Karpas-422 (cell line): Measurements from ENCODE around the gene NRXN3. TPM values are rescaled to one million over a fixed set of nuclear protein-coding genes. Genes with fewer than 3 reads are reported as not detected.

Source experiments
- DNase-seq: peaks from one replicate; pipeline ENCODE4 v3.0.0-alpha.2; 2015
- H2AFZ ChIP-seq: fragments of 200-600 bp; sonication (generic); 2 replicates; pipeline ENCODE4 v1.6.1; 2014; ENCODE audit warnings: antibody characterized with exemption, low read length, mixed read lengths
- H3K27ac ChIP-seq: fragments of 200-600 bp; sonication (generic); 2 replicates; pipeline ENCODE4 v1.5.1; 2014; ENCODE audit warnings: mild to moderate bottlenecking, low read length, moderate library complexity
- H3K27me3 ChIP-seq: fragments of 200-600 bp; sonication (generic); 2 replicates; pipeline ENCODE4 v1.6.1; 2014; ENCODE audit warnings: low read length, mixed read lengths
- H3K36me3 ChIP-seq: fragments of 200-600 bp; sonication (generic); 2 replicates; pipeline ENCODE4 v1.6.1; 2014; ENCODE audit warnings: low read length, mixed read lengths; ENCODE audit not compliant: insufficient read depth
- H3K4me1 ChIP-seq: fragments of 200-600 bp; sonication (generic); 2 replicates; pipeline ENCODE4 v1.6.1; 2014; ENCODE audit warnings: mild to moderate bottlenecking, low read length, mixed read lengths
- H3K4me2 ChIP-seq: fragments of 200-600 bp; sonication (generic); 2 replicates; pipeline ENCODE4 v1.6.1; 2014; ENCODE audit warnings: low read length, low read depth, mild to moderate bottlenecking; ENCODE audit not compliant: poor library complexity, severe bottlenecking
- H3K4me3 ChIP-seq: fragments of 200-600 bp; sonication (generic); 2 replicates; pipeline ENCODE4 v1.5.1; 2014; ENCODE audit warnings: mild to moderate bottlenecking, antibody characterized with exemption, low read length, mixed read lengths
- H3K79me2 ChIP-seq: fragments of 200-600 bp; sonication (generic); 2 replicates; pipeline ENCODE4 v1.6.1; 2014; ENCODE audit warnings: mild to moderate bottlenecking, low read length, mixed read lengths
- H3K9ac ChIP-seq: fragments of 200-600 bp; sonication (generic); 2 replicates; pipeline ENCODE4 v1.6.0; 2014; ENCODE audit warnings: low read length
- H3K9me2 ChIP-seq: fragments of 200-600 bp; sonication (generic), shearing (Covaris generic); replicated peaks from 2 replicates; pipeline ENCODE4 v1.6.0; 2014; ENCODE audit warnings: mild to moderate bottlenecking, low read length, moderate library complexity; ENCODE audit not compliant: insufficient read depth
- H3K9me3 ChIP-seq: fragments of 300-700, 200-600 bp; sonication (generic); 2 replicates; pipeline ENCODE4 v1.6.1; 2014; ENCODE audit warnings: low read length, mixed read lengths
- H4K20me1 ChIP-seq: fragments of 200-600 bp; sonication (generic); 2 replicates; pipeline ENCODE4 v1.6.1; 2014; ENCODE audit warnings: mild to moderate bottlenecking, antibody characterized with exemption, low read length, low read depth; ENCODE audit not compliant: insufficient read depth
- total RNA-seq: library from RNA; depleted of rRNA; stranded (reverse); fragments of >200 nt; shearing (Covaris generic); gene quantifications from 2 replicates; pipeline ENCODE4 v1.2.3, GENCODE V29; 2014; ENCODE audit warnings: low replicate concordance

Gene NRXN3
- total RNA-seq, 1 experiment from 2014 or later, result not detected

DNA sequence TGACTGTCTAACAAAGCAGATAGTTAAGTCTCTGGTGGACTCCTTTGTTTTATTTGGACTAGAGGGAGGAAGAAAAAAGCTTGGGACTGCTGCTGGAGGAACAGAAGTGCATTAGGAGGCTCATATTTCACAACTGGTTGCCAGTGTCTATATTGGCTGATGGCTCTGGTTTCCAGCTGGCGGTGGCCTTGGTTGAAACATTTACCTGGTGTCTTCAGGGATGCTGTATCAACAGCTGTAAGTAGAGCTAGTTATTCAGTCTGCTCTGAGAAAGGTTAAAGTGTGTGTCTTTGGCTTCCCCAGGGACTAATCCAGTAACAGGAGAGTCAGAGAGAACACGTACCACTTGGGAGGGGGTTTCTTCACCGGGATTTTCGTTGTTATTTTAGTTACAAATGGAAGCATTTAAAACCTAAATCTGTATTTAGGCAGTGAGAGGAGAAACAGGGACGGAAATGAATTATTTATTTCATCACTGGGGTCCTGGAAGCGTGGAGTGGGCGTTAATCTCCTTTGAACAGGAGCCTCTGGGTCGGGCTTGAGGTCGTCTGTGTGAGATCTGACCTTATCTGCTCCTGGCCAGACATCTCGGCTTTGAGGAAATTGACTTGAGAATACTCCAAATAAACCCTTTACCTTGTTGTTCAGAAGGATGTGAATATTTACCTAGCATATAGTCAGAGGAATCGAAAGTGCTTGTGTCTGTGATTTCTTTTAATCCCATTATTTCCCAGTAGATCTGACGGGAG is 149.9 kb downstream of the NRXN3 start:
- Histone ChIP-seq H3K4me3 (no peak overlapping the region), H3K36me3 (no peaks in the 10 kb centered on the region), H3K4me1 (no peaks in the 10 kb centered on the region), H3K9me3 (no peaks in the 10 kb centered on the region), H4K20me1 (no peaks in the 10 kb centered on the region), H3K27ac (no peak overlapping the region), H3K27me3 (no peaks in the 10 kb centered on the region), H2AFZ (no peak overlapping the region), H3K79me2 (no peaks in the 10 kb centered on the region), H3K9ac (no peak overlapping the region), H3K9me2 (no peaks in the 10 kb centered on the region), H3K4me2 (no peak overlapping the region)
- no peak for DNase-seq

DNA sequence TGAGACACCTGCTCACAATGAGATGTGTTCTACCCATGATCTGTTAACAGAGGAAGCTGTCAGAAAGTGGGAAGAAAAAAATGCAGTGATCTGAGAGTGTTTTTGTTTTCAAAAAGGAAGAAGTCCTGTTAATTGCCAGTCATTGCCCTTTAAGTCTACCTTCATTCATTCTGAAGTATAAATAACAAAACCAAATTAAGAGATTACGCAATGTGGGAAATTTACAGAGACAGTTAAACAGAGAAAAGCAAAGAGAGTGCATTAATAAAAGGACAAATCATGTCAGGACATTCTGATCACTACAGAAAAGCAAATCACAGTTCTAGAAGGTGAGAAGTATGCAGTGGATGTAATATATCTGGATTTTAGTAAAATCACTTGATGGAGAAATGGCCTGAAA is 154.2 kb downstream of the NRXN3 start:
- Histone ChIP-seq H3K27ac (no peak overlapping the region), H3K9me3 (no peaks in the 10 kb centered on the region), H3K4me1 (no peaks in the 10 kb centered on the region), H3K9ac (no peak overlapping the region), H3K4me2 (no peak overlapping the region), H3K79me2 (no peaks in the 10 kb centered on the region), H3K9me2 (no peaks in the 10 kb centered on the region), H3K36me3 (no peaks in the 10 kb centered on the region), H3K27me3 (no peaks in the 10 kb centered on the region), H2AFZ (no peak overlapping the region), H3K4me3 (no peak overlapping the region), H4K20me1 (no peaks in the 10 kb centered on the region)
- no peak for DNase-seq

DNA sequence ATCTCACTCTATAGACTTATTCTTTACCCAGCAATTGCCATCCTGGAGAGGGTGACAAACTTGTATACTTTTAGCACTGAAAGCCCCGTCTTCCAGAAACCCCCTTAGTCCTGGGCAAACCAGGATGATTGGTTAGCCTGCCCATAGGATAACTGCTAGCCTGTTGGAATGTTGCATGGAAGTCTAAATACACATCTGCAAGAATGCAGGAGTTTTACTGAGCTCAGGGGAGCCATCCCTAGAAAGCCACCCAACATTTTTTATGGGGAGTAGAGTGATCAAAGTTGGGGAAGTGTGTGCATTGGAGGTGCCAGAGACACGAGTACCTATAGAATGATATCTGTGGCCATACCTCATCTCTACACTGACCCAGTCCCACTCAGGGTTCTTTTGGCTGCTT is 155.7 kb downstream of the NRXN3 start:
- Histone ChIP-seq H4K20me1 (no peaks in the 10 kb centered on the region), H3K27me3 (no peaks in the 10 kb centered on the region), H3K4me1 (no peaks in the 10 kb centered on the region), H3K79me2 (no peaks in the 10 kb centered on the region), H3K9me3 (no peaks in the 10 kb centered on the region), H3K36me3 (no peaks in the 10 kb centered on the region), H3K4me3 (no peak overlapping the region), H3K9me2 (no peaks in the 10 kb centered on the region), H2AFZ (no peak overlapping the region), H3K27ac (no peak overlapping the region), H3K4me2 (no peak overlapping the region), H3K9ac (no peak overlapping the region)
- DNase-seq, result no peak

DNA sequence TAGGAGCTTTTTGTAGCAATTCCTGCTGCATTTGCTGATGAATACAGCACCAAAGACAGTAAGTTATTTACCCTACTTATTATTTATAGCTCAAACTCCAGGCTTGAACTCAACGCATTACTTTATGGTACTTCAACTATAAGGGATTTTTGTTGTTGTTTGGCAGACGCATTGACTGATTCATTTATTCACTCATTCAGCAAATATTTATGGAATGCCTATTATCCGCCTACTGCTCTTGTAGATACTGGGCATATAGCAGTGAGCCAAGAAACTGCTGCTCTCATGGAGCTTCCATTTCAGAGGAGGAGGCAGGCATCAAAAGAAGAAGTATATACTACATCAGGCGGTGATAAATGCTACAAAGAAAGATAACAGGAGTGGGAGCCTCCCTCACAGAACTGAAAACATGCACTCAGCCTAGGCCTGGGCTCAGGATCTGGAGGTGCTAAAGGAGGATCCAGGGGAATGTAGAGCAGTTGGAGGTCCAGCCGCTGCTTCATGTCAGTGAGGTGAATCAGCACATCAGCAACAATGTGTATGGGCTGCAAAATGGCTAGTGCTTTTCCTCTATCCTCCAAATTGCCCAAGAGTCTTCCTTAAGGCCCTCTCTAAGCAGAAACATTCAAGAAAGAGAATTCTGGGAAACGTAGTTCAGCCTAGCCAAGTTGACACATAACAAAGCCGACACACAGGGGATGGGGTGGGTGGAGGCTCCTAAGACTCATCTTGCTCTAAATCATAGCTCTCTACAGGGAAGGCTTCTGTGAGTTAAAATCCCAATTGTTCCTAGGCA is 157.5 kb downstream of the NRXN3 start:
- no peak overlapping the region for H3K27ac ChIP-seq
- H4K20me1 ChIP-seq, result no peaks in the 10 kb centered on the region
- no peaks in the 10 kb centered on the region for H3K27me3 ChIP-seq
- no peak overlapping the region for H3K4me2 ChIP-seq
- H3K4me3 ChIP-seq, result no peak overlapping the region
- no peak for DNase-seq
- H3K36me3 ChIP-seq, result no peaks in the 10 kb centered on the region
- H3K9me3 ChIP-seq, result no peaks in the 10 kb centered on the region
- no peaks in the 10 kb centered on the region for H3K79me2 ChIP-seq
- H2AFZ ChIP-seq, result no peak overlapping the region
- no peaks in the 10 kb centered on the region for H3K9me2 ChIP-seq
- no peak overlapping the region for H3K9ac ChIP-seq
- H3K4me1 ChIP-seq, result no peaks in the 10 kb centered on the region

DNA sequence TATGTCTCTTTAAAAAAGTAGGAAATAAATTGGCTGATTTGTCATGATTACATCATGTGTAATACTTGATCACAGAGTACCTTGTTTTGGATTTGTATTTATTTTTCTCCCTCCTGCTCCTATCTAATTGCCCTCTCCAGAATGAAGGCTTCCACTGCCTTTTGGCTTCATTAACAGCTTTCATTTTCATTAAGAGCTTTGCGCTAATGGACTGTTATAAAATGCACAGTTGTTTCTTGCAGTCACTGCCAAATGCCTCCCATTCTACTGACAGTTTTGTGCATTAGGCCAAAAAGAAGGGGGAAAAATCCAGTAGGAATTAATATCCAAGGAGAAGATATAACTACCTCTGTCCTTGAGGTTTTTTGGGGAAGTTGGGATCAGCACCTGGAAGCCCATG is 159.2 kb downstream of the NRXN3 start:
- H2AFZ ChIP-seq, result no peak overlapping the region
- no peaks in the 10 kb centered on the region for H4K20me1 ChIP-seq
- DNase-seq, result no peak
- H3K27ac ChIP-seq, result no peak overlapping the region
- no peak overlapping the region for H3K4me2 ChIP-seq
- no peaks in the 10 kb centered on the region for H3K9me3 ChIP-seq
- H3K79me2 ChIP-seq, result no peaks in the 10 kb centered on the region
- H3K36me3 ChIP-seq, result no peaks in the 10 kb centered on the region
- H3K9ac ChIP-seq, result no peak overlapping the region
- H3K9me2 ChIP-seq, result no peaks in the 10 kb centered on the region
- no peak overlapping the region for H3K4me3 ChIP-seq
- H3K4me1 ChIP-seq, result no peaks in the 10 kb centered on the region
- H3K27me3 ChIP-seq, result no peaks in the 10 kb centered on the region

DNA sequence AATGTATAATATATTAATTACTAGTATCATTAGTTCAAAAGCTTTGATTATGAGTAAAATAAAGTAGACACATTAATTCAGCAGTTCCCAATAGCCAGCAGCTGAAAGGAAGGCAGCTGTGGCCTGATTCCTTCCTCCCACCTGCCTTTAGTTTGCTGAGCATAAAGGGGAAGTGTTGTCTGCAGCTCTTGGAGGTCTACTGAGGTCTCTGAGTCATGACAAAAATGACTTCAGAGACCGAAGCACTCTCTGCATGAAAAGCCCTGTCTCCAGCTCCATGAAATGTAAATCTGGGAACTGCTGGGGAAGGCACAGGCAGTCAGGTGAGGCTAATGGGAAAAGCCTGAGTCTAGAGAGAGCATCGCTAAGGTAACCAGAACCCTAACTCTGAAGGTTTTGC is 165.4 kb downstream of the NRXN3 start:
- no peak overlapping the region for H3K9ac ChIP-seq
- no peak overlapping the region for H3K4me2 ChIP-seq
- H2AFZ ChIP-seq, result no peak overlapping the region
- no peaks in the 10 kb centered on the region for H4K20me1 ChIP-seq
- H3K4me1 ChIP-seq, result no peaks in the 10 kb centered on the region
- DNase-seq, result no peak
- H3K27ac ChIP-seq, result no peak overlapping the region
- no peak overlapping the region for H3K4me3 ChIP-seq
- H3K79me2 ChIP-seq, result no peaks in the 10 kb centered on the region
- H3K27me3 ChIP-seq, result 0 out of 2 replicates have a peak, but pooled peaks cover 4% of the 10 kb centered on the region
- H3K9me2 ChIP-seq, result no peaks in the 10 kb centered on the region
- H3K36me3 ChIP-seq, result no peaks in the 10 kb centered on the region
- H3K9me3 ChIP-seq, result no peaks in the 10 kb centered on the region

DNA sequence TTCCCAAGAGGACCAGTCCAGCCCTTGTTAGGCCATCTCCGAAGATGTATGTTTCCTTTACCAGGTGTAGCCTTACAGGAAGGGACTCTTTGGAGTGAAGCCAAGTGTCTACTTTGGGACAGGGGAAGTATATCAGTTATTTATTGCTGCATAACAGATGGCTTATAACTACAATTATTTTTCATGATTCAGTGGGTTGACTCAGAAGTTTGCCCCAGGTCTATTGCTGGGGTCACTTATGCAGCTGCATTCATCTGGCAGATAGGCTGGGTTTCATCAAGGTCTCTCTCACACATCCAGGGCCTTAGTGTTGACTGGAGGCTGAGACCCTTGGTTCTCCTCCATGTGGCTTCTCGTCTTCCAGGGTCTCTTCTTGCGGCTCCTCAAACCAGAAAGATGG is 170.1 kb downstream of the NRXN3 start:
- no peak for DNase-seq
- Histone ChIP-seq H3K27me3 (0 out of 2 replicates have a peak, but pooled peaks cover 4% of the 10 kb centered on the region), H3K27ac (no peak overlapping the region), H3K9me2 (no peaks in the 10 kb centered on the region), H3K9me3 (no peaks in the 10 kb centered on the region), H3K4me3 (no peak overlapping the region), H4K20me1 (no peaks in the 10 kb centered on the region), H3K9ac (no peak overlapping the region), H3K4me2 (no peak overlapping the region), H3K36me3 (no peaks in the 10 kb centered on the region), H2AFZ (no peak overlapping the region), H3K79me2 (no peaks in the 10 kb centered on the region), H3K4me1 (no peaks in the 10 kb centered on the region)

DNA sequence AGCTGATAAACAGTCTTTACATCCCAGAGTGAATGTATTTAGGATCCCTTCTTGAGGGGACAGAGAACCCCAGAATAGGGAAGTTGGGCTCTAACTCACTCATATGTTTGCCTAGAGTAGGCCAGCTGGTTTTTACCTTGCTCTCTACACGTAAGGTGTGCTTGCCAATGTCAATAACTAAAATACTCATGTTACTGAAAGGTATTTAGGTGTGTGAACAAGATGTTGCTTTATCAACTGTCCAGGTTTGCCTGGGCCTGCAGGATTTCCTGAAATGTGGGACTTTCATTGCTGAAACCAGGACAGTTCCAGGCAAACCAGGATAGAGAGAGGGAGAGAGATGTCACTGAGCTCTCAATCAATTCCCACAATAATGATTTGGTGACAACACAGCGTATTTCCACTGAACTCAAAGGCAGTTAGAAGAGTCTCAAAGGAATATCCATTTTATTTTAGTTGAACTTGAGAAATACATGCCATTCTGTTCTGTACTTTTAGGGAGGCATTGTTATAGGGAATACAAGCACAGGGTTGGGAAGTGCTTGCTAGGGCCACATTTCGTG is 171.7 kb downstream of the NRXN3 start:
- no peak overlapping the region for H3K4me2 ChIP-seq
- DNase-seq, result no peak
- no peaks in the 10 kb centered on the region; the same call in 1 of the 2 replicates for H4K20me1 ChIP-seq
- H3K27ac ChIP-seq, result no peak overlapping the region
- no peaks in the 10 kb centered on the region for H3K9me3 ChIP-seq
- 0 out of 2 replicates have a peak, but pooled peaks cover 4% of the 10 kb centered on the region for H3K27me3 ChIP-seq
- H3K4me1 ChIP-seq, result no peaks in the 10 kb centered on the region
- no peaks in the 10 kb centered on the region for H3K36me3 ChIP-seq
- H3K9ac ChIP-seq, result no peak overlapping the region
- H3K79me2 ChIP-seq, result no peaks in the 10 kb centered on the region
- no peak overlapping the region for H2AFZ ChIP-seq
- no peaks in the 10 kb centered on the region for H3K9me2 ChIP-seq
- H3K4me3 ChIP-seq, result no peak overlapping the region
